SK-N-MC (cell line): ENCODE data around the gene VASH2.
"Not testable (repeated sequence)": the region's sequence is repeated elsewhere in the genome, so short reads cannot be mapped to it uniquely, and the experiment has no call there.

Experiments used
- DNase-seq: peaks from one replicate; pipeline ENCODE4 v3.0.0-alpha.2; 2011; ENCODE audit warnings: low read depth, low spot score
- H3K27ac ChIP-seq: fragments of 200-600 bp; sonication (generic); 2 replicates; pipeline ENCODE4 v1.5.1; 2016; ENCODE audit warnings: mixed run types
- H3K36me3 ChIP-seq: fragments of 200-600 bp; sonication (generic); 2 replicates; pipeline ENCODE4 v1.6.1; 2017; ENCODE audit warnings: antibody characterized with exemption, low read length, mixed read lengths; ENCODE audit not compliant: insufficient read depth
- H3K4me3 ChIP-seq: fragments of 200-600 bp; sonication (generic); 2 replicates; pipeline ENCODE4 v1.5.1; 2016
- H3K9ac ChIP-seq: fragments of 200-600 bp; sonication (generic); 2 replicates; pipeline ENCODE4 v1.8.0; 2017; ENCODE audit warnings: mixed run types, mixed read lengths; ENCODE audit not compliant: insufficient read length
- H3K9me3 ChIP-seq: fragments of 200-600 bp; sonication (generic); 2 replicates; pipeline ENCODE4 v1.6.1; 2017; ENCODE audit warnings: low read depth, mild to moderate bottlenecking, antibody characterized with exemption, low read length, moderate library complexity, mixed read lengths
- EZH2 ChIP-seq: fragments of 200-600 bp; sonication (generic); IDR thresholded peaks from one replicate; pipeline ENCODE4 v1.6.1; 2017; ENCODE audit warnings: antibody characterized with exemption
- FOXP2 ChIP-seq: optimal IDR thresholded peaks from 2 replicates; pipeline ENCODE3; 2011; ENCODE audit warnings: mild to moderate bottlenecking, moderate library complexity; ENCODE audit not compliant: insufficient read depth; ENCODE audit errors: extremely low read length, control extremely low read depth
- POLR2AphosphoS5 ChIP-seq: IDR thresholded peaks from 2 replicates; pipeline ENCODE4 v1.6.1; 2012; ENCODE audit warnings: mild to moderate bottlenecking, low read depth, low read length, borderline replicate concordance

The VASH2 gene

GRCh38 chr1:212959266-212960220 is 9.2 kb downstream of the VASH2 start:
- TF ChIP-seq POLR2AphosphoS5 (no peak), EZH2 (no peak), FOXP2 (no peak)
- Histone ChIP-seq H3K9me3 (no peaks in the 10 kb centered on the region), H3K4me3 (no peak overlapping the region), H3K27ac (no peak overlapping the region), H3K36me3 (no peaks in the 10 kb centered on the region), H3K9ac (no peak overlapping the region)
- DNase-seq, result no peak

GRCh38 chr1:212960932-212961331 is 10.6 kb downstream of the VASH2 start:
- TF ChIP-seq EZH2, result no peak
- Histone ChIP-seq H3K9me3 (no peaks in the 10 kb centered on the region), H3K27ac (no peak overlapping the region), H3K4me3 (no peak overlapping the region), H3K9ac (no peak overlapping the region), H3K36me3 (no peaks in the 10 kb centered on the region)
- no peak for DNase-seq

GRCh38 chr1:212962509-212962908 is 12.2 kb downstream of the VASH2 start:
- Histone ChIP-seq H3K9me3 (no peaks in the 10 kb centered on the region), H3K9ac (no peak overlapping the region), H3K27ac (no peak overlapping the region), H3K36me3 (no peaks in the 10 kb centered on the region), H3K4me3 (no peak overlapping the region)
- no peak for TF ChIP-seq POLR2AphosphoS5
- TF ChIP-seq FOXP2, result no peak
- TF ChIP-seq EZH2, result no peak
- DNase-seq, result no peak

- H3K9ac ChIP-seq, result no peak overlapping the region
- TF ChIP-seq EZH2, result no peak
- no peaks in the 10 kb centered on the region for H3K36me3 ChIP-seq
- no peak for DNase-seq
- H3K9me3 ChIP-seq, result no peaks in the 10 kb centered on the region
- H3K27ac ChIP-seq, result no peak overlapping the region
- H3K4me3 ChIP-seq, result no peak overlapping the region
These were observed 13.8 kb downstream of the VASH2 start for GRCh38 chr1:212964102-212964501.

GRCh38 chr1:212964993-212965392 is 14.7 kb downstream of the VASH2 start:
- not testable (repeated sequence) for DNase-seq, H3K36me3 ChIP-seq, H3K9me3 ChIP-seq, H3K9ac ChIP-seq, H3K27ac ChIP-seq, H3K4me3 ChIP-seq

GRCh38 chr1:212966616-212967015 is 16.3 kb downstream of the VASH2 start:
- Histone ChIP-seq H3K27ac (no peak overlapping the region), H3K4me3 (no peak overlapping the region), H3K36me3 (no peaks in the 10 kb centered on the region), H3K9ac (no peak overlapping the region), H3K9me3 (no peaks in the 10 kb centered on the region)
- TF ChIP-seq POLR2AphosphoS5, result no peak
- no peak for TF ChIP-seq EZH2
- TF ChIP-seq FOXP2, result no peak
- no peak for DNase-seq

- H3K27ac ChIP-seq, result no peak overlapping the region
- H3K9ac ChIP-seq, result no peak overlapping the region
- no peak overlapping the region for H3K4me3 ChIP-seq
- H3K9me3 ChIP-seq, result no peaks in the 10 kb centered on the region
- no peak for TF ChIP-seq FOXP2
- no peak for TF ChIP-seq POLR2AphosphoS5
- TF ChIP-seq EZH2, result no peak
- H3K36me3 ChIP-seq, result no peaks in the 10 kb centered on the region
- DNase-seq, result no peak
These were observed 17.5 kb downstream of the VASH2 start for GRCh38 chr1:212967801-212968200.

- H3K9me3 ChIP-seq, result no peaks in the 10 kb centered on the region
- TF ChIP-seq FOXP2, result no peak
- no peak for TF ChIP-seq EZH2
- no peak for TF ChIP-seq POLR2AphosphoS5
- no peak overlapping the region for H3K27ac ChIP-seq
- no peak overlapping the region for H3K9ac ChIP-seq
- H3K4me3 ChIP-seq, result no peak overlapping the region
- no peak for DNase-seq
- no peaks in the 10 kb centered on the region for H3K36me3 ChIP-seq
These were observed 18.1 kb downstream of the VASH2 start for GRCh38 chr1:212968368-212968863.

- no peak for TF ChIP-seq EZH2
- TF ChIP-seq POLR2AphosphoS5, result no peak
- no peak for TF ChIP-seq FOXP2
- H3K9ac ChIP-seq, result no peak overlapping the region
- no peak for DNase-seq
- no peak overlapping the region for H3K4me3 ChIP-seq
- H3K27ac ChIP-seq, result no peak overlapping the region
- H3K36me3 ChIP-seq, result no peaks in the 10 kb centered on the region
- no peaks in the 10 kb centered on the region for H3K9me3 ChIP-seq
These were observed 19.7 kb downstream of the VASH2 start for GRCh38 chr1:212970085-212970484.
